ENCODE data around the gene SAP25.

The SAP25 gene

GRCh38 chr7:100577507-100577906 lies 3.8 kb upstream of the SAP25 start:
- H3K27ac ChIP-seq = peak overlapping the region; percentile 20
- POLR2A ChIA-PET (ENCODE audit: low non-redundant PET) = no interaction called here
- no peak for DNase-seq (ENCODE audit: low spot score)
- CTCF ChIA-PET = no interaction called here
- no peak for TF ChIP-seq CTCF (conservative IDR thresholded peaks at IDR 0.05; ENCODE audit: low read depth)

- DNase-seq (ENCODE audit: low spot score) = no peak
- peak overlapping the region; percentile 20 for H3K27ac ChIP-seq
- CTCF ChIA-PET = no interaction called here
- no peak for TF ChIP-seq CTCF (conservative IDR thresholded peaks at IDR 0.05; ENCODE audit: low read depth)
- POLR2A ChIA-PET (ENCODE audit: low non-redundant PET) = no interaction called here
Measured at GRCh38 chr7:100577103-100577502, 3.4 kb upstream of the SAP25 start.

DNA sequence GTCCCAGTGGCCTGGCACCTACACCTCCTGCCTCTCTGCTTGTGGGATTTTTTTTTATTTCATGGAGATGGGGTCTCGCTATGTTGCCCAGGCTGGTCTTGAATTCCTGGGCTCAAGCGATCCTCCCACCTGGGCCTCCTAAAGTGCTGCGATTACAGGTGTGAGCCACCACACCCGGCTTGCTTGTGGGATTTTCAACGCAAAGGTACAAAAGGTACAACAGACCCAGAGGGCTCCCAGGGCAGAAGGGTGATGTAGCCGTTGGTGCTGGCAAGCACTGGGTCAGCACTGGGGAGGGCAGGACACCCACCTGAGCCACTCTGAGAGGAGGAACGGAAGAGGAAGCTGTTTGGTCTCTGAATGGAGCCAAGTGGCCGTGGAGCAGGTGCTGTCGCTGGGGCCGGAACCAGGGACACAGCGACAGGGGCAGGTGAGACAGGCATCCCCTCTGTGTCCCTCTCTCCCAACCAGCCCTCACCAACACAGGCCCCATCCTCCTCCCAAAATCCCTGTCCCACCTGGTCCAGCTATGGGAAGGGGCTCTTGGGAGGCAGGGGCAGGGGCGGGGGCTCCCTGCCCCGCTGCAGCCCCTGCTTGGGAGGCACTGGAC lies 2.8 kb upstream of the SAP25 start:
- ChIA-PET POLR2A (ENCODE audit: low non-redundant PET) (no interaction called here), CTCF (no interaction called here)
- H3K27ac ChIP-seq = peak overlapping the region; percentile 20
- DNase-seq (ENCODE audit: low spot score) = no peak
- TF ChIP-seq CTCF (conservative IDR thresholded peaks at IDR 0.05; ENCODE audit: low read depth) = no peak

GRCh38 chr7:100575746-100576383 lies 2.2 kb upstream of the SAP25 start:
- CTCF ChIA-PET = no interaction called here
- no peak for TF ChIP-seq CTCF (conservative IDR thresholded peaks at IDR 0.05; ENCODE audit: low read depth)
- H3K27ac ChIP-seq = peak overlapping the region; percentile 20
- DNase-seq (ENCODE audit: low spot score) = no peak
- POLR2A ChIA-PET (ENCODE audit: low non-redundant PET) = no interaction called here

DNA sequence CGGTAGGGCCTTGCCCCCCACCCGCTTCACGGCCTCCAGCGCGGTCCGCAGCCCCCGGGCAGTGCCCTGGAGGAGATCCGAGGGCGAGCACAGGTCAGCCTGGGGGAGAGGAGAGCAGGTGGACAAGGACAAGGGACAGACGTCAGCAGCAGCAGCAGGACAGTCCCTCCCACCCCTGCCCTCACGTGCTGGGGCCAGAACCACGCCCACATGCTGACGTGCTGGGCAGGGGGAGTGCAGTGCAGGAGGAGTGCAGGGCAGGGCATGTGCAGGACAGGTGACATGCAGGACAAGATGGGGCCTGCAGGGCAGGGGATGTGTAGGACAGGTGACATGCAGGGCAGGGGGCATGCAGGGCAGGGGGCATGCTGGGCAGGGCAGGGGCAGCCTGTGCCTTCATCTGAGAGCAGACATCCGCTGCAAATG lies 1.5 kb upstream of the SAP25 start:
- peak overlapping the region; percentile 20; the same call in 1 of the 2 replicates for H3K27ac ChIP-seq
- DNase-seq (ENCODE audit: low spot score) = no peak
- no peak for TF ChIP-seq CTCF (conservative IDR thresholded peaks at IDR 0.05; ENCODE audit: low read depth)
- ChIA-PET CTCF (interaction anchor here (1.0 kb wide), 1 partner anchor 11 kb away, joined by 3 read pairs; no protein-coding TSS in a partner anchor), POLR2A (ENCODE audit: low non-redundant PET) (no interaction called here)

DNA sequence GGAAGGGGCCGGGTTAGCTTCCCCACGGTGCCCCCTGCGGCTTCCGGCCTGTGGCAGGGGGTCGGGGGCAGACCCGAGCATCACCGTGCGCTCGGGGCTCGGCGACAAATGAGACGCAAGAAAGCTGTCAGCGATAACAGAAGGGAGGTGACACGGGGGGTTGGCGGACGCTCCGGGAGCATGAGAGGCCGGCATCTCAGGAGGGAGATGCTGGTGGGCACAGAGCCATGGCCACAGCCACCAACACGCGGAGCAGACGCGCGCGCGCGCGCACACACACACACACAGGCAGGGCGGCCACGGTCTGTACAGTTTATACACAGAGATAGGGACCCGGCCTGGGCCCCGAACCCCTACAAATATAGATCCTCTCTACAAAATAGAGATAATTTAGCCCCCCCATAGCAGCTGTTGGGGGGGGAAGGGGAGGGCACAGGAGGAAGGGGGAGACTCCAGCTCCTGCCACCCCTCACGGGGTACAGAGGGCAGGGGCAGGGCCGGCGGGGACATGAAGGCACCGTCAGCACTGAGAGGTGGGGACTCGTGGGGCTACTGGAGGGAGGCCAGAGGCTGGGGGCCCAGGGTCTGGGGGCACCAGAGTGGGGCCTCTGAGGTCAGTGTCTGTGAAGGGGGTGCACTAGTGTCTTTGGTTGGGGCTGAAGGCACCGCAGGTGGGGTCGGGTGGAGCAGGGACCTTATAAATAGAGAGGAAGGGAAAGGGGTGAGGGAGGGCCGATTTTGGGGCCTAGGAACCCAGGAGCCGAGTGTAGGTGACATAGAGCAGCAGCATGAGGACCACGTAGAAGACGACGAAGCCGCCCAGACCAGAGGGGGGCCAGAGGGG lies 884 bp upstream of the SAP25 start:
- no peak for DNase-seq (ENCODE audit: low spot score)
- TF ChIP-seq CTCF (conservative IDR thresholded peaks at IDR 0.05; ENCODE audit: low read depth) = no peak
- H3K27ac ChIP-seq = 0 out of 2 replicates have a peak overlapping the region, but pooled peaks have one; percentile 20
- ChIA-PET POLR2A (ENCODE audit: low non-redundant PET) (no interaction called here), CTCF (interaction anchor here (0.6 to 1.0 kb wide), 2 partner anchors 10 to 18 kb away, joined by 3 read pairs; no protein-coding TSS in a partner anchor)
